AG09309 (cell line): ENCODE data around the gene SNRNP25.
"Not testable (repeated sequence)": the region's sequence is repeated elsewhere in the genome, so short reads cannot be mapped to it uniquely, and the experiment has no call there.

Experiments used
- DNase-seq: peaks from one replicate; pipeline ENCODE4 v3.0.0-alpha.2; 2010; ENCODE audit warnings: low read depth
- H3K4me3 ChIP-seq: 2 replicates; pipeline ENCODE4 v1.5.1; 2011; ENCODE audit warnings: mild to moderate bottlenecking, low read depth, low read length, moderate library complexity; ENCODE audit not compliant: control insufficient read depth
- CTCF ChIP-seq: IDR thresholded peaks from 2 replicates; pipeline ENCODE4 v1.5.1; 2011; ENCODE audit warnings: mild to moderate bottlenecking, low read depth, low read length, inconsistent platforms; ENCODE audit not compliant: insufficient read depth, control insufficient read depth; ENCODE audit errors: missing control alignments

The SNRNP25 gene

GRCh38 chr16:53346-54236, at the start of gene SNRNP25, which contains the start of gene POLR3K:
SNRNP25 (plus strand) TSS chr16:53828; CDS start chr16:54017, 189 bp downstream.
POLR3K (minus strand) TSS chr16:53608; CDS start chr16:53586, 22 bp downstream.
- H3K4me3 ChIP-seq = peak within 1 kb of the TSS; percentile 77
- no peak for TF ChIP-seq CTCF
- peak; percentile 91 for DNase-seq

- TF ChIP-seq CTCF = no peak
- H3K4me3 ChIP-seq = peak overlapping the region; percentile 37
- DNase-seq = no peak
These were observed 43.5 kb upstream of the SNRNP25 start for GRCh38 chr16:9903-10665.

GRCh38 chr16:10772-11171, 42.9 kb upstream of the SNRNP25 start:
- not testable (repeated sequence) for H3K4me3 ChIP-seq, DNase-seq
- peak; percentile 56 for TF ChIP-seq CTCF

GRCh38 chr16:17062-17765, 36.4 kb upstream of the SNRNP25 start:
- DNase-seq = not testable (repeated sequence)

GRCh38 chr16:20886-21285, 32.7 kb upstream of the SNRNP25 start:
- not testable (repeated sequence) for DNase-seq, H3K4me3 ChIP-seq

More at GRCh38 chr16:17062-17765, 36.4 kb upstream of the SNRNP25 start:
- H3K4me3 ChIP-seq = not testable (repeated sequence)

GRCh38 chr16:24151-24550, 29.5 kb upstream of the SNRNP25 start:
- DNase-seq, H3K4me3 ChIP-seq: not testable (repeated sequence)

GRCh38 chr16:25926-26348, 27.7 kb upstream of the SNRNP25 start:
- not testable (repeated sequence) for H3K4me3 ChIP-seq, DNase-seq

GRCh38 chr16:30627-31026, 23.0 kb upstream of the SNRNP25 start:
- not testable (repeated sequence) for H3K4me3 ChIP-seq, DNase-seq

- not testable (repeated sequence) for DNase-seq, H3K4me3 ChIP-seq
These were observed 20.3 kb upstream of the SNRNP25 start for GRCh38 chr16:33154-33876.
